B cell (primary cell): Measurements from ENCODE around the gene ITGAE. TPM values are rescaled to one million over a fixed set of nuclear protein-coding genes. Genes with fewer than 3 reads are reported as not detected.

Source experiments
- ATAC-seq: fragments of 200-7000 bp; cut with Tn5 transposase; one replicate; pipeline ENCODE4 v1.10.0; 2021; ENCODE audit warnings: low read depth, mild to moderate bottlenecking, moderate number of reproducible peaks, moderate library complexity
- CTCF ChIA-PET: fragments of 350-600 bp; sonication (Branson Sonifier 250); formaldehyde crosslinking; loops from one replicate; lab custom pipeline; 2021; ENCODE audit warnings: antibody characterized with exemption, inconsistent platforms; lab: Charles Lee
- POLR2A ChIA-PET: fragments of 350-600 bp; sonication (Branson Sonifier 250); formaldehyde crosslinking; loops from one replicate; lab custom pipeline; 2021; ENCODE audit warnings: antibody characterized with exemption; lab: Charles Lee
- DNase-seq: peaks from one replicate; pipeline ENCODE4 v3.0.0; 2013
- H2AFZ ChIP-seq: 2 replicates; pipeline ENCODE4 v1.6.1; 2012; ENCODE audit warnings: mild to moderate bottlenecking, low read depth, low read length; ENCODE audit not compliant: insufficient read depth, poor library complexity, severe bottlenecking
- H3K27ac ChIP-seq, 2 donors: 1 replicate in 1 of 2; 2 replicates in 1 of 2; pipeline ENCODE4 v1.5.1; 2012 to 2013; ENCODE audit warnings: low read length in 2 of 2, mild to moderate bottlenecking in 2 of 2, moderate library complexity in 1 of 2
- H3K27me3 ChIP-seq, 4 experiments: fragments of 200-600 bp in 1 of 4; sonication (generic) in 1 of 4; replicated peaks in 1 of 4; 1 replicate in 2 of 4; 2 replicates in 2 of 4; pipeline versions ENCODE4 v1.6.1 to v1.7.0; 2013 to 2016; ENCODE audit warnings: low read length in 3 of 4, mild to moderate bottlenecking in 2 of 4, mixed read lengths in 1 of 4, moderate library complexity in 1 of 4; ENCODE audit not compliant: insufficient read depth in 4 of 4, control insufficient read depth in 3 of 4; ENCODE audit errors: control extremely low read depth in 1 of 4
- H3K36me3 ChIP-seq, 2 experiments: replicated peaks in 1 of 2; 1 replicate in 1 of 2; 2 replicates in 1 of 2; pipeline versions ENCODE4 v1.6.1 to v1.7.1; 2013; ENCODE audit warnings: low read length in 1 of 2; ENCODE audit not compliant: insufficient read depth in 2 of 2, control insufficient read depth in 1 of 2; ENCODE audit errors: control extremely low read depth in 1 of 2, extremely low read depth in 1 of 2
- H3K4me1 ChIP-seq, 2 donors: fragments of 200-600 bp in 1 of 2; sonication (generic) in 1 of 2; 1 replicate in 1 of 2; 2 replicates in 1 of 2; pipeline versions ENCODE4 v1.5.1 to v1.6.1; 2013 to 2017; ENCODE audit warnings: low read length in 2 of 2; ENCODE audit not compliant: control insufficient read depth in 2 of 2, insufficient read depth in 2 of 2
- H3K4me2 ChIP-seq: replicated peaks from 2 replicates; pipeline ENCODE3; 2012; ENCODE audit warnings: mild to moderate bottlenecking, low read depth, low read length; ENCODE audit not compliant: poor library complexity, severe bottlenecking
- H3K4me3 ChIP-seq, 5 experiments: fragments of 200-600 bp in 1 of 5; sonication (generic) in 1 of 5; 1 replicate in 3 of 5; 2 replicates in 2 of 5; pipeline versions ENCODE4 v1.5.1 to v1.7.0; 2011 to 2016; ENCODE audit warnings: low read length in 4 of 5, mild to moderate bottlenecking in 4 of 5, low read depth in 2 of 5, control low read depth in 1 of 5, moderate library complexity in 1 of 5; ENCODE audit not compliant: insufficient read depth in 1 of 5; ENCODE audit errors: control extremely low read depth in 1 of 5, extremely low read depth in 1 of 5
- H3K79me2 ChIP-seq: fragments of 200-600 bp; sonication (generic); one replicate; pipeline ENCODE4 v1.6.0; 2016; ENCODE audit warnings: low read length; ENCODE audit not compliant: control insufficient read depth, insufficient read depth
- H3K9ac ChIP-seq: fragments of 200-600 bp; sonication (generic); 2 replicates; pipeline ENCODE4 v1.6.1; 2017; ENCODE audit warnings: mild to moderate bottlenecking, low read length, moderate library complexity
- H3K9me3 ChIP-seq, 3 donors: one replicate each; pipeline versions ENCODE4 v1.6.1 to v1.7.1; 2013; ENCODE audit warnings: low read length in 2 of 3; ENCODE audit not compliant: control insufficient read depth in 2 of 3, insufficient read depth in 1 of 3; ENCODE audit errors: control extremely low read depth in 1 of 3
- H4K20me1 ChIP-seq: 2 replicates; pipeline ENCODE4 v1.6.0; 2012; ENCODE audit warnings: mild to moderate bottlenecking, low read length; ENCODE audit not compliant: insufficient read depth, control insufficient read depth, poor library complexity, severe bottlenecking
- H3K27ac Mint-ChIP-seq: one replicate; pipeline ENCODE4 v1.8.0; 2021; ENCODE audit warnings: mixed read lengths
- H3K27me3 Mint-ChIP-seq: one replicate; pipeline ENCODE4 v1.8.0; 2021; ENCODE audit warnings: mixed read lengths
- H3K4me1 Mint-ChIP-seq: one replicate; pipeline ENCODE4 v1.8.0; 2021; ENCODE audit warnings: mixed read lengths
- H3K4me3 Mint-ChIP-seq: one replicate; pipeline ENCODE4 v1.8.0; 2021; ENCODE audit warnings: mixed read lengths
- H3K9me3 Mint-ChIP-seq: one replicate; pipeline ENCODE4 v1.8.0; 2022; ENCODE audit warnings: mixed read lengths; ENCODE audit not compliant: insufficient read depth
- CTCF ChIP-seq: fragments of 200-600 bp; IDR thresholded peaks from one replicate; pipeline ENCODE4 v1.8.0; 2022; ENCODE audit warnings: antibody characterized with exemption, mild to moderate bottlenecking
- EZH2 ChIP-seq: IDR thresholded peaks from 2 replicates; pipeline ENCODE4 v1.6.1; 2012; ENCODE audit warnings: borderline replicate concordance, low read depth, mild to moderate bottlenecking, moderate library complexity, low read length; ENCODE audit not compliant: insufficient read depth, poor library complexity, severe bottlenecking
- WGBS: methylation state at CpG from one replicate; pipeline ENCODE4 v1.1.5; 2013; ENCODE audit warnings: missing lambda C conversion rate; ENCODE audit not compliant: insufficient coverage; 5-methylcytosine and 5-hydroxymethylcytosine counted together
- intact Hi-C: fragments of 100-400 bp; cut with micrococcal nuclease; formaldehyde crosslinking; loops from one replicate; pipeline ENCODE4 v1.10.0; 2022
- polyA plus RNA-seq: library from polyadenylated mRNA; depleted of rRNA; stranded (reverse); fragments of >200 nt; gene quantifications from 2 replicates; pipeline ENCODE4 v1.2.3, GENCODE V29; 2012
- total RNA-seq, 2 donors: library from RNA; stranded (reverse); fragments of 120-200 nt in 1 of 2; gene quantifications; 1 replicate in 1 of 2; 2 replicates in 1 of 2; pipeline versions ENCODE4 v1.2.3 to v1.2.4, GENCODE V29; 2013 to 2022

Gene ITGAE
- total and polyA plus RNA-seq, 2 donors (not counting 1 experiment from before 2014, with no cell fraction given) = 48.2 to 95.6 TPM

- Histone ChIP-seq H3K27ac (no peak overlapping the region), H3K36me3 (peaks cover 4 to 40% of the 10 kb centered on the region in 2 experiments), H4K20me1 (no peaks in the 10 kb centered on the region), H3K4me2 (no peak overlapping the region), H3K27me3 (no peaks in the 10 kb centered on the region), H3K9me3 (peaks cover 0 to 2% (median 0%) of the 10 kb centered on the region in 3 donors), H3K9ac (no peak overlapping the region), H3K4me3 (no peak overlapping the region), H3K4me1 (peaks cover 8 to 29% of the 10 kb centered on the region in 2 donors), H3K79me2 (no peaks in the 10 kb centered on the region), H2AFZ (no peak overlapping the region)
- intact Hi-C loops = no loop called here
- Mint-ChIP-seq H3K9me3 (no peaks in the 10 kb centered on the region), H3K4me3 (no peak overlapping the region), H3K27me3 (no peaks in the 10 kb centered on the region), H3K4me1 (peaks cover 44% of the 10 kb centered on the region), H3K27ac (peak overlapping the region; percentile 7)
- ChIA-PET POLR2A (interaction anchor here (0.6 to 1.6 kb wide), 3 partner anchors 8 to 43 kb away, joined by 3 to 11 read pairs (median 5); partner anchors contain the start of gene ITGAE), CTCF (no interaction called here)
- ATAC-seq (no peak), DNase-seq (no peak)
- no peak for TF ChIP-seq EZH2
- TF ChIP-seq CTCF = no peak
- WGBS = 100% methylated on average over 2 of the region's 7 CpGs
These were observed 7.7 kb upstream of the ITGAE start for GRCh38 chr17:3808701-3809100.

GRCh38 chr17:3805581-3805980 lies 4.6 kb upstream of the ITGAE start:
- peak overlapping the region; percentile 90 for H3K27ac Mint-ChIP-seq
- H3K4me3 Mint-ChIP-seq = no peak overlapping the region
- DNase-seq = no peak
- WGBS = 94% methylated on average over 3 of the region's 5 CpGs
- Histone ChIP-seq H2AFZ (no peak overlapping the region), H3K4me1 (peaks cover 8 to 25% of the 10 kb centered on the region in 2 donors), H3K9ac (no peak overlapping the region), H3K79me2 (no peaks in the 10 kb centered on the region), H3K9me3 (peaks cover 0 to 3% (median 0%) of the 10 kb centered on the region in 3 donors), H3K27ac (no peak overlapping the region), H3K27me3 (no peaks in the 10 kb centered on the region), H4K20me1 (no peaks in the 10 kb centered on the region), H3K4me2 (no peak overlapping the region), H3K36me3 (peaks cover 4 to 23% of the 10 kb centered on the region in 2 experiments), H3K4me3 (no peak overlapping the region)
- H3K9me3 Mint-ChIP-seq = no peaks in the 10 kb centered on the region
- POLR2A ChIA-PET = no interaction called here
- no peak for TF ChIP-seq CTCF
- no peak for TF ChIP-seq EZH2
- ATAC-seq = no peak
- H3K4me1 Mint-ChIP-seq = peaks cover 46% of the 10 kb centered on the region
- CTCF ChIA-PET = interaction anchor here (1.2 to 4.7 kb wide), 2 partner anchors 22 to 68 kb away, joined by 4 to 23 read pairs; no protein-coding TSS in a partner anchor
- no peaks in the 10 kb centered on the region for H3K27me3 Mint-ChIP-seq
- intact Hi-C loops = no loop called here
